ENCODE results near the gene VPS13D. TPM values are rescaled to one million over a fixed set of nuclear protein-coding genes. Genes with fewer than 3 reads are reported as not detected.

Gene VPS13D
- total and polyA plus RNA-seq, 2 donors (not counting 3 experiments of a cell fraction or from before 2014, with no cell fraction given) = 13.6 to 48.5 TPM

- no peaks in the 10 kb centered on the region for H3K79me2 ChIP-seq (ENCODE audit: control insufficient read depth, insufficient read depth, low read length)
- POLR2A ChIA-PET = interaction anchor here (0.7 kb wide), 1 partner anchor 45 kb away, joined by 3 read pairs; no protein-coding TSS in a partner anchor
These were observed 228.7 kb downstream of the VPS13D start for GRCh38 chr1:12458571-12458970.

More at GRCh38 chr1:12458571-12458970, 228.7 kb downstream of the VPS13D start:
- no peak overlapping the region for H3K4me2 ChIP-seq (ENCODE audit: insufficient read depth, low read length)
- intact Hi-C loops (cut with micrococcal nuclease) = no loop called here
- H2AFZ ChIP-seq (ENCODE audit: low read depth, low read length) = no peak overlapping the region
- H3K27me3 ChIP-seq (ENCODE audit: control insufficient read depth in 2 of 2, insufficient read depth in 2 of 2, low read length in 2 of 2) = no peaks in the 10 kb centered on the region
- no peak overlapping the region for H3K4me3 ChIP-seq (replicated peaks in 1 of 3; ENCODE audit: insufficient read depth in 1 of 3, low read depth in 1 of 3, low read length in 3 of 3)
- no peaks in the 10 kb centered on the region for H3K9me3 ChIP-seq (replicated peaks; ENCODE audit: control insufficient read depth, insufficient read depth, low read length)
- no peaks in the 10 kb centered on the region for H3K9me1 ChIP-seq (replicated peaks; ENCODE audit: control insufficient read depth, extremely low read depth, insufficient read depth, low read length)
- no peak overlapping the region for H3K27ac ChIP-seq (ENCODE audit: insufficient read depth, low read depth, low read length)
- DNase-seq (ENCODE audit: low read depth, low spot score) (no peak), FAIRE-seq (no peak)
- dilution Hi-C loops (cut with MboI; ENCODE audit: extremely low pct_ligation_motif_present, low sequenced_read_pairs) = no loop called here
- H3K4me1 ChIP-seq (ENCODE audit: control insufficient read depth, extremely low read depth, insufficient read depth, low read length) = peaks cover 61% of the 10 kb centered on the region
- H3K36me3 ChIP-seq (ENCODE audit: control insufficient read depth in 2 of 2, extremely low read depth in 1 of 2, insufficient read depth in 2 of 2, low read length in 2 of 2) = no peaks in the 10 kb centered on the region
- no peaks in the 10 kb centered on the region for H4K20me1 ChIP-seq (replicated peaks; ENCODE audit: control insufficient read depth, extremely low read depth, insufficient read depth, low read length)
- no peak overlapping the region for H3K9ac ChIP-seq (replicated peaks; ENCODE audit: extremely low read depth, insufficient read depth, low read length)
- CTCF ChIA-PET = interaction anchor here (0.8 to 2.5 kb wide), 4 partner anchors 11 to 52 kb away, joined by 3 to 9 read pairs (median 3); no protein-coding TSS in a partner anchor
- TF ChIP-seq CTCF (IDR thresholded peaks at IDR 0.05; ENCODE audit: extremely low read depth in 1 of 2, insufficient read depth in 1 of 2, low read depth in 1 of 2, low read length in 2 of 2) = no peak
- TF ChIP-seq MYC (IDR thresholded peaks at IDR 0.05; ENCODE audit: low read depth, low read length) = no peak
- no peak for TF ChIP-seq MAX (IDR thresholded peaks at IDR 0.05; ENCODE audit: insufficient read depth, insufficient read length)
- no peak for TF ChIP-seq JUN (IDR thresholded peaks at IDR 0.05; ENCODE audit: borderline replicate concordance, insufficient read depth, insufficient read length, low read depth)
- TF ChIP-seq GATA2 (IDR thresholded peaks at IDR 0.05; ENCODE audit: insufficient read depth, insufficient read length, low read depth, low read length) = no peak
- no peak for TF ChIP-seq POLR2AphosphoS5 (IDR thresholded peaks at IDR 0.05; ENCODE audit: insufficient read depth, low read depth, low read length)
- TF ChIP-seq POLR2A (IDR thresholded peaks at IDR 0.05; ENCODE audit: low read depth, low read length) = no peak
- TF ChIP-seq FOS (IDR thresholded peaks at IDR 0.05; ENCODE audit: borderline replicate concordance, insufficient read depth, low read length) = no peak
- TF ChIP-seq EZH2 (IDR thresholded peaks at IDR 0.05; ENCODE audit: borderline replicate concordance, low read depth, low read length, severe bottlenecking) = no peak
- BruUV-seq (replicated peaks) = no TSS peak

Data from endothelial cell of umbilical vein (primary cell).